ENCODE measurements around the gene HSPG2.

GRCh38 chr1:21876267-21876666 lies 60.8 kb downstream of the HSPG2 start:
- TF ChIP-seq CTCF (IDR thresholded peaks at IDR 0.05), result no peak
- TF ChIP-seq ZFX (IDR thresholded peaks at IDR 0.05; ENCODE audit: borderline replicate concordance), result no peak

Measured in 22Rv1 (cell line).